H9 (cell line): ENCODE data around the gene STPG3. TPM values are rescaled to one million over a fixed set of nuclear protein-coding genes. Genes with fewer than 3 reads are reported as not detected.

ENCODE experiments used
- DNase-seq: peaks from one replicate; pipeline ENCODE4 v3.0.0-alpha.2; 2017
- H2AFZ ChIP-seq: one replicate; pipeline ENCODE4 v1.6.1; 2013; ENCODE audit warnings: mild to moderate bottlenecking, low read length, control low read depth, moderate library complexity
- H2AK5ac ChIP-seq: 2 replicates; pipeline ENCODE4 v1.6.1; 2013; ENCODE audit warnings: low read length, control low read depth, mixed read lengths; ENCODE audit not compliant: insufficient read length
- H2BK120ac ChIP-seq: one replicate; pipeline ENCODE4 v1.6.1; 2013; ENCODE audit warnings: low read depth, mild to moderate bottlenecking, low read length, control low read depth, inconsistent platforms; ENCODE audit not compliant: poor library complexity, severe bottlenecking
- H2BK12ac ChIP-seq: 2 replicates; pipeline ENCODE4 v1.6.1; 2013; ENCODE audit warnings: low read length, control low read depth, mixed read lengths, low read depth; ENCODE audit not compliant: insufficient read length
- H2BK15ac ChIP-seq: 2 replicates; pipeline ENCODE4 v1.6.1; 2013; ENCODE audit warnings: low read depth, low read length, control low read depth
- H2BK20ac ChIP-seq: one replicate; pipeline ENCODE4 v1.6.1; 2013; ENCODE audit warnings: low read depth, mild to moderate bottlenecking, low read length, control low read depth, inconsistent platforms; ENCODE audit not compliant: poor library complexity, severe bottlenecking
- H2BK5ac ChIP-seq: 2 replicates; pipeline ENCODE4 v1.6.1; 2013; ENCODE audit warnings: low read length, control low read depth, mixed read lengths; ENCODE audit not compliant: insufficient read length
- H3K14ac ChIP-seq: 2 replicates; pipeline ENCODE4 v1.6.1; 2013; ENCODE audit warnings: low read length, control low read depth; ENCODE audit not compliant: insufficient read depth
- H3K18ac ChIP-seq: 2 replicates; pipeline ENCODE4 v1.6.1; 2013; ENCODE audit warnings: low read depth, mild to moderate bottlenecking, mixed read lengths, low read length, control low read depth; ENCODE audit not compliant: insufficient read length
- H3K23ac ChIP-seq: 2 replicates; pipeline ENCODE4 v1.6.1; 2013; ENCODE audit warnings: low read length, control low read depth, mixed read lengths, low read depth; ENCODE audit not compliant: insufficient read length
- H3K23me2 ChIP-seq: 2 replicates; pipeline ENCODE4 v1.6.1; 2013; ENCODE audit warnings: low read depth, mild to moderate bottlenecking, mixed read lengths, low read length, control low read depth; ENCODE audit not compliant: insufficient read length, poor library complexity, severe bottlenecking
- H3K27ac ChIP-seq: 2 replicates; pipeline ENCODE4 v1.5.1; 2013; ENCODE audit warnings: low read length, control low read depth, mixed read lengths, low read depth; ENCODE audit not compliant: insufficient read length
- H3K27me3 ChIP-seq: 2 replicates; pipeline ENCODE4 v1.6.1; 2013; ENCODE audit warnings: low read length, control low read depth, inconsistent platforms; ENCODE audit not compliant: insufficient read depth
- H3K4ac ChIP-seq: 2 replicates; pipeline ENCODE4 v1.6.1; 2013; ENCODE audit warnings: low read depth, mild to moderate bottlenecking, control low read depth, inconsistent platforms, low read length, moderate library complexity
- H3K4me1 ChIP-seq: 2 replicates; pipeline ENCODE4 v1.6.1; 2013; ENCODE audit warnings: low read length, control low read depth, inconsistent platforms; ENCODE audit not compliant: insufficient read depth
- H3K4me2 ChIP-seq: 2 replicates; pipeline ENCODE4 v1.6.1; 2013; ENCODE audit warnings: low read length, control low read depth, mixed read lengths; ENCODE audit not compliant: insufficient read length, insufficient read depth
- H3K56ac ChIP-seq: 2 replicates; pipeline ENCODE4 v1.6.1; 2013; ENCODE audit warnings: low read depth, mild to moderate bottlenecking, mixed read lengths, low read length, control low read depth; ENCODE audit not compliant: insufficient read length
- H3K79me1 ChIP-seq: 2 replicates; pipeline ENCODE4 v1.6.1; 2013; ENCODE audit warnings: low read depth, mild to moderate bottlenecking, moderate library complexity, low read length, control low read depth, inconsistent platforms; ENCODE audit not compliant: insufficient read depth, poor library complexity, severe bottlenecking
- H3K79me2 ChIP-seq: 2 replicates; pipeline ENCODE4 v1.6.1; 2013; ENCODE audit warnings: low read length, control low read depth, inconsistent platforms; ENCODE audit not compliant: insufficient read depth
- H3K9ac ChIP-seq: 2 replicates; pipeline ENCODE4 v1.6.1; 2013; ENCODE audit warnings: low read length, control low read depth, mixed read lengths; ENCODE audit not compliant: insufficient read length; ENCODE audit errors: extremely low read depth
- H3K9me3 ChIP-seq: one replicate; pipeline ENCODE4 v1.6.1; 2013; ENCODE audit warnings: low read depth, low read length, inconsistent platforms; ENCODE audit not compliant: control insufficient read depth
- H3T11ph ChIP-seq: one replicate; pipeline ENCODE4 v1.6.1; 2013; ENCODE audit warnings: mild to moderate bottlenecking, low read length, control low read depth, inconsistent platforms
- H4K20me1 ChIP-seq: one replicate; pipeline ENCODE4 v1.6.1; 2013; ENCODE audit not compliant: control insufficient read depth, insufficient read length, insufficient read depth
- H4K5ac ChIP-seq: 2 replicates; pipeline ENCODE4 v1.6.1; 2013; ENCODE audit warnings: low read depth, mild to moderate bottlenecking, mixed read lengths, low read length, control low read depth; ENCODE audit not compliant: insufficient read length
- H4K8ac ChIP-seq: replicated peaks from 2 replicates; pipeline ENCODE4 v1.6.1; 2013; ENCODE audit warnings: low read length, control low read depth, mixed read lengths, low read depth; ENCODE audit not compliant: insufficient read length
- H4K91ac ChIP-seq: 2 replicates; pipeline ENCODE4 v1.6.1; 2013; ENCODE audit warnings: low read depth, mild to moderate bottlenecking, moderate library complexity, mixed read lengths, low read length, control low read depth; ENCODE audit not compliant: insufficient read length
- H3K27ac Mint-ChIP-seq, 3 experiments: 2 replicates in 2 of 3; 3 replicates in 1 of 3; pipeline ENCODE4 v1.8.0; 2020 to 2021; ENCODE audit warnings: mixed read lengths in 3 of 3, mild to moderate bottlenecking in 1 of 3, moderate library complexity in 1 of 3
- H3K27me3 Mint-ChIP-seq: 2 replicates; pipeline ENCODE4 v1.8.0; 2021; ENCODE audit warnings: low read depth, mild to moderate bottlenecking, moderate library complexity, mixed read lengths
- H3K36me3 Mint-ChIP-seq, 3 experiments: 2 replicates in 2 of 3; 3 replicates in 1 of 3; pipeline ENCODE4 v1.8.0; 2020 to 2021; ENCODE audit warnings: low read depth in 3 of 3, mixed read lengths in 3 of 3; ENCODE audit not compliant: insufficient read depth in 1 of 3
- H3K4me1 Mint-ChIP-seq, 2 experiments: 2 replicates each; pipeline ENCODE4 v1.8.0; 2020; ENCODE audit warnings: mixed read lengths in 2 of 2
- H3K4me3 Mint-ChIP-seq, 2 experiments: 2 replicates in 1 of 2; 3 replicates in 1 of 2; pipeline ENCODE4 v1.8.0; 2020 to 2021; ENCODE audit warnings: mild to moderate bottlenecking in 2 of 2, mixed read lengths in 2 of 2, moderate library complexity in 1 of 2
- H3K9me3 Mint-ChIP-seq, 2 experiments: 2 replicates in 1 of 2; 3 replicates in 1 of 2; pipeline ENCODE4 v1.8.0; 2020; ENCODE audit warnings: mild to moderate bottlenecking in 2 of 2, mixed read lengths in 2 of 2, moderate library complexity in 1 of 2
- WGBS: extraction: QIAGEN DNeasy Blood & Tissue Kit; methylation state at CpG from one replicate; pipeline ENCODE4 v1.1.7; 2013; ENCODE audit warnings: missing lambda C conversion rate, low lambda C conversion rate, mixed read lengths; ENCODE audit not compliant: insufficient read length; ENCODE audit errors: extremely low coverage; 5-methylcytosine and 5-hydroxymethylcytosine counted together
- total RNA-seq: library from RNA; stranded (reverse); gene quantifications from 2 replicates; pipeline ENCODE4 v1.2.1, GENCODE V29; 2021
- TF ChIP-seq, protein P1 (sequence below): fragments of 200-600 bp; sonication (generic); conservative IDR thresholded peaks from 3 replicates; pipeline ENCODE4 v1.8.0; 2021; ENCODE audit warnings: antibody characterized with exemption, mild to moderate bottlenecking

Gene STPG3
- total RNA-seq, 1 experiment from 2014 or later: not detected

DNA sequence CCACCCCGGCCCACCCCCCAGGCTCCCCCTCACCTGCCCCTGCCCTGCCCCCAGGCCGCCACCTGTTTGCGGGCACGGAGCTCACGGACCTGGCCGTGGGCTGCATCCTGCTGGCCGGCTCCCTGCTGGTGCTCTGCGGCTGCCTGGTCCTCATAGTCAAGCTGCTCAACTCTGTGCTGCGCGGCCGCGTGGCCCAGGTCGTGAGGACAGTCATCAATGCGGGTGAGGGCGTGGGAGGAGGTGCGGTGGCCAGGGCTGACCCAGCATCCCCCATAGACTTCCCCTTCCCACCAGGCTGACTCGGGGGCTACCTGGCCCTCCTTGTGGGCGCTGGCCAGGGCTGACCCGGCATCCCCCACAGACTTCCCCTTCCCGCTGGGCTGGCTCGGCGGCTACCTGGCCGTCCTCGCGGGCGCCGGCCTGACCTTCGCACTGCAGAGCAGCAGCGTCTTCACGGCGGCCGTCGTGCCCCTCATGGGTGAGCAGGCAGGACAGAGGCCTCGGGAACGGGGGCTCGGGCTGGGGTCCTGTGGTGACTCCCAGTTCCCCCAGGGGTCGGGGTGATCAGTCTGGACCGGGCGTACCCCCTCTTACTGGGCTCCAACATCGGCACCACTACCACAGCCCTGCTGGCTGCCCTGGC, 16.9 kb upstream of the STPG3 start:
- Histone ChIP-seq H3K79me2 (no peaks in the 10 kb centered on the region), H2BK12ac (no peak overlapping the region), H3K56ac (no peak overlapping the region), H3T11ph (no peak overlapping the region), H4K20me1 (no peaks in the 10 kb centered on the region), H3K4me1 (peaks cover 3% of the 10 kb centered on the region; the same call in 1 of the 2 replicates), H4K8ac (no peak overlapping the region), H3K9me3 (no peaks in the 10 kb centered on the region), H3K79me1 (no peaks in the 10 kb centered on the region), H3K27ac (no peak overlapping the region), H4K5ac (no peak overlapping the region), H3K4me2 (no peak overlapping the region), H3K18ac (no peak overlapping the region), H3K4ac (no peak overlapping the region), H2BK5ac (no peak overlapping the region), H4K91ac (no peak overlapping the region), H2BK20ac (no peak overlapping the region), H2AFZ (no peak overlapping the region), H3K14ac (no peak overlapping the region; the same call in 1 of the 2 replicates), H3K23me2 (no peaks in the 10 kb centered on the region), H3K23ac (no peak overlapping the region), H2AK5ac (no peak overlapping the region), H3K27me3 (no peaks in the 10 kb centered on the region), H2BK15ac (no peak overlapping the region), H3K9ac (no peak overlapping the region), H2BK120ac (no peak overlapping the region)
- H3K36me3 Mint-ChIP-seq: peaks cover 0 to 5% (median 0%) of the 10 kb centered on the region in 3 experiments; a peak in 3 of 7 replicates
- peaks cover 11 to 18% of the 10 kb centered on the region in 2 experiments for H3K4me1 Mint-ChIP-seq
- WGBS: no CpG with 5 or more reads among the region's 40 CpGs
- H3K27me3 Mint-ChIP-seq: peaks cover 7% of the 10 kb centered on the region
- no peaks in the 10 kb centered on the region for H3K9me3 Mint-ChIP-seq
- H3K27ac Mint-ChIP-seq: no peak overlapping the region; a peak in 1 of 7 replicates
- no peak overlapping the region for H3K4me3 Mint-ChIP-seq
- DNase-seq: no peak
- TF ChIP-seq, protein P1, sequence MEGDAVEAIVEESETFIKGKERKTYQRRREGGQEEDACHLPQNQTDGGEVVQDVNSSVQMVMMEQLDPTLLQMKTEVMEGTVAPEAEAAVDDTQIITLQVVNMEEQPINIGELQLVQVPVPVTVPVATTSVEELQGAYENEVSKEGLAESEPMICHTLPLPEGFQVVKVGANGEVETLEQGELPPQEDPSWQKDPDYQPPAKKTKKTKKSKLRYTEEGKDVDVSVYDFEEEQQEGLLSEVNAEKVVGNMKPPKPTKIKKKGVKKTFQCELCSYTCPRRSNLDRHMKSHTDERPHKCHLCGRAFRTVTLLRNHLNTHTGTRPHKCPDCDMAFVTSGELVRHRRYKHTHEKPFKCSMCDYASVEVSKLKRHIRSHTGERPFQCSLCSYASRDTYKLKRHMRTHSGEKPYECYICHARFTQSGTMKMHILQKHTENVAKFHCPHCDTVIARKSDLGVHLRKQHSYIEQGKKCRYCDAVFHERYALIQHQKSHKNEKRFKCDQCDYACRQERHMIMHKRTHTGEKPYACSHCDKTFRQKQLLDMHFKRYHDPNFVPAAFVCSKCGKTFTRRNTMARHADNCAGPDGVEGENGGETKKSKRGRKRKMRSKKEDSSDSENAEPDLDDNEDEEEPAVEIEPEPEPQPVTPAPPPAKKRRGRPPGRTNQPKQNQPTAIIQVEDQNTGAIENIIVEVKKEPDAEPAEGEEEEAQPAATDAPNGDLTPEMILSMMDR: no peak
